HG02571 (cell line): ENCODE results near the gene GGNBP2.
"Not testable (repeated sequence)": the region's sequence is repeated elsewhere in the genome, so short reads cannot be mapped to it uniquely, and the experiment has no call there.

Experiments
- ATAC-seq: cut with Tn5 transposase; IDR thresholded peaks from one replicate; pipeline ENCODE4 v1.9.1; 2021; ENCODE audit warnings: mild to moderate bottlenecking, moderate library complexity; ENCODE audit not compliant: unreplicated experiment

Gene GGNBP2

DNA sequence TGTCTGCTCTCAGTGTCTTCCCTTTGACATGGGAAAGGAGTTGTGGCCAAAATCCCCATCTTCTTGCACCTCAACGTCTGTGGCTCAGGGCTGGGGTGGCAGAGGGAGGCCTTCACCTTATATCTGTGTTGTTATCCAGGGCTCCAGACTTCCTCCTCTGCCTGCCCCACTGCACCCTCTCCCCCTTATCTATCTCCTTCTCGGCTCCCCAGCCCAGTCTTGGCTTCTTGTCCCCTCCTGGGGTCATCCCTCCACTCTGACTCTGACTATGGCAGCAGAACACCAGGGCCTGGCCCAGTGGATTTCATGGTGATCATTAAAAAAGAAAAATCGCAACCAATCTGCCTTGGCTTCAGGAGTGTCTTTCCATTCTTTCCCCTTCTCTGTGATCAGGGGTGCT lies 55.7 kb downstream of the GGNBP2 start:
- ATAC-seq = no peak

GRCh38 chr17:36600936-36601302 lies 56.2 kb downstream of the GGNBP2 start:
- peak; percentile 6 for ATAC-seq

DNA sequence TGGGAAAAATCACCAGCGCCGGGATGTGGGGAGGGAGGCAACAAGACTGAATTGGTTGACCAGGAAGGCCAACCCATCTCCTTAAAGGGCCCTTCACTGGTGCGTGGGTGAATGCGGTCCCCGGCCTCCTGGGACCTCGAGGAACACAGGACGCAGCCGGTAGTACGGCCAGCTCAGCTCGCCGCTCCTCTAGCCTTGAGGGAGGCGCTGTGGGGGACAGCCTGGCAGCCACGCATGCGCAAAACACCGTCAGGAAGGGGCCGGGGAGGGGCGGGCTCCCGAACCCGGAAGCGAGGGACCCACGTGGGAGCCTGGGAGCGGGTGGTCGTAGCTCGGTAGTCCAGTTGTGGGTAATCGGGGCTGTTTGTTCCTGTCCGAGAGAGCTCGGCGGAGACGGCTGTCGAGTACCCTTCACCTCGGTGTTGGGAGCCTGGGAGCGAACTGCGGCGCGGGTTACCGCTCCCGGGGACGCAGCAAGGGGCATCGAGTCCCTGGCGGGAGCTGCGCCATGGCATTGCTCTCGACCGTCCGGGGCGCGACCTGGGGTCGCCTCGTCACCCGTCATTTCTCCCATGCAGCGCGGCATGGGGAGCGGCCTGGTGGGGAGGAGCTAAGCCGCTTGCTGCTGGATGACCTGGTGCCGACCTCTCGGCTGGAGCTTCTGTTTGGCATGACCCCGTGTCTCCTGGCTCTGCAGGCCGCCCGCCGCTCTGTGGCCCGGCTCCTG lies 56.7 kb downstream of the GGNBP2 start, which contains the start of gene MRM1:
Gene MRM1, plus strand, starts transcription at position 281 of the 727 bp plus-strand sequence. Its CDS starts 228 bp downstream, at position 509.
- peak; percentile 63 for ATAC-seq

DNA sequence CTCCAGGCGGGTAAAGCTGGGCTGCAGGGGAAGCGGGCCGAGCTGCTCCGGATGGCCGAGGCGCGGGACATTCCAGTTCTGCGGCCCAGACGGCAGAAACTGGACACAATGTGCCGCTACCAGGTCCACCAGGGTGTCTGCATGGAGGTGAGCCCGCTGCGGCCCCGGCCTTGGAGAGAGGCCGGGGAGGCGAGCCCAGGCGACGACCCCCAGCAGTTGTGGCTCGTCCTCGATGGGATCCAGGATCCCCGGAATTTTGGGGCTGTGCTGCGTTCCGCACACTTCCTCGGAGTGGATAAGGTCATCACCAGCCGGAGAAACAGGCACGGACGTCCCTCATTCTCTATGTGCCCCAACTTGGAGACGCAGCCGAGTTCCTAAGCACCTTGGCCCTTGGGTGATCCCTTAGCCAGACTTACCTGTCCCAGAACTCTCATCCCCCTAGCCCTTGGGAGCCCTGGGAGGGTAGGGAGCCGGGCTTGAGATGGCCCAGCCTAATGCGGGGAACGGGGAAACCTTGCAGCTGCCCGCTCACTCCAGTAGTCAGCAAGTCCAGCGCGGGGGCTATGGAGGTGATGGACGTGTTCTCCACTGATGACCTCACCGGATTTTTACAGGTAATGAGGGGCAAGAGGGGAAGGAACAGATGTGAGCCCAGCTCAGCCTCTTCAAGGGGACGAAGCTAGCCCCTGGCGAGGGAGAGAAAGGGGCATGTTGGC lies 57.5 kb downstream of the GGNBP2 start:
- peak; percentile 6 for ATAC-seq

- no peak for ATAC-seq
Observed at GRCh38 chr17:36602924-36603384, 58.2 kb downstream of the GGNBP2 start.

GRCh38 chr17:36605028-36605427 lies 60.3 kb downstream of the GGNBP2 start:
- ATAC-seq = not testable (repeated sequence)

DNA sequence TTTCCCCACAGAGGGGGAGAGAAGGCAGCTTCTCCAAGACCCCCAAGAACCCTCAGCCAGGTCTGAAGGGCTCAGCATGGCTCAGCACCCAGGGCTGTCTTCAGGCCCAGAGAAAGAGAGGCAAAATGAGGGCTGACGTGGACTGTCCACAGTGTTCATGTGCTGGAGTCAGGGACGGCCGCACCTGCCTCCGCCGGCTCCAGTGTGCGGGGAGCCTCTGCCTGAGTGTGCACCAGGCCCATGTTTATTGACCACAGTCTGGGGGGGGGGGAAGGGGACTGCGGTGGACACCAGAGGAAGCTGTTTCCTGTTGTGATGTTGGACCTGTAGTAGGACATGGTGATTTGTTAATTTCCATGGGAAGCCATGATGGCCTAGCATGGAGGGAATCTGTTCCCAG lies 63.6 kb downstream of the GGNBP2 start:
- no peak for ATAC-seq

DNA sequence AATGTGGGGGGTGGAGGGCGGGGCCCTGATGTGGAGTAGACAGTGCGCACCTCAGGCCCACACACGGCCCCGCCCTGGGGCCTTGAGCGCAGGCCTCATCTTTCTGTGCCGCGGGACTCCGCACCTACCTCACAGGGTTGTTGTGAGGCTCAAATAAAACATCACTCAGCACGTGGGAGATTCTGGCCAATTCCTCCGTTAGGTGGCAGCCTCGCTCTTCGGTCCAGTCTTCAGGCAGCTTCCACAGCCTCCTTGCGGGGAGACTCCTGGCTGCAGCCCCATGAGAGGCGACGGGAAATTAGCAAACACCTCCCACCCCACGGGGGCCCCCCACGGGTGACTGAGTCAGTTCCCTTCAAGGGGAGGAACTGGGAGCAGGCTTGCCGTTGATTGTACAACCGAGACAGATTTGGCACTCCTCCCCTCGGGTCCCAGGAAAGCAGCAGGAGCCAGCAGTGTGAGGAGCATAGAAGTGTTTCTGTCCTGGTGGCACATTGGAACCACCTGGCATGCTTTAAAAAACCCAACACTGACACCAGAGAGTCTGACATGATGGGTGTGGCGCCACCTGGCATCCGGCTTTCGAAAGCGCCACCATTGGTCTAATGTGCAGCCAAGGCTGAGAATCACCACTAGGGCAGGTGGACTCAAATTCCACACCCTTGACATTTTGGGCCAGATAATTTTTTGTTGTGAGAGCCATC lies 64.2 kb downstream of the GGNBP2 start:
- ATAC-seq = no peak

GRCh38 chr17:36609498-36609862 lies 64.8 kb downstream of the GGNBP2 start:
- ATAC-seq = no peak

- no peak for ATAC-seq
Observed at GRCh38 chr17:36610474-36610873, 65.8 kb downstream of the GGNBP2 start.

- ATAC-seq = no peak
Observed at GRCh38 chr17:36611345-36612072, 66.8 kb downstream of the GGNBP2 start.

- no peak for ATAC-seq
Observed at GRCh38 chr17:36612323-36612722, 67.6 kb downstream of the GGNBP2 start.

DNA sequence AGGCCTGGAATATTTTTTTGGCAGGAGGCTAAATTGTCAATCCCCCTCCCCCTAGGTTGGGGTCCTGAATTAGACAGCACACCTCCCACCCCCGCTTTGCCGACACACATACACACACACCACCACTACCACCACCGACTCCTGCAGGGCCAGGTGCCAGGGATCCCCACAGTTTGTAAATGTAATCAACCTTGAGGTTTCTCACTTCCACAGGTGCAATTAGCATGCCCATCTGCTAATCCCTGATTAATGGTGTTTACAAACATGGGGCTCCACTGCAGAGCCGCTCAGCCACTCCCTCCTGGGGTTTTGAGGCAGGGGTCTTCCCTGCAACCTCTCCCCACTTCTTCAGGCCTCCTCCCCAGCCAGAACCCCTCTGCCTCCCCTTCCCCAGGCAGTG lies 68.4 kb downstream of the GGNBP2 start:
- no peak for ATAC-seq

DNA sequence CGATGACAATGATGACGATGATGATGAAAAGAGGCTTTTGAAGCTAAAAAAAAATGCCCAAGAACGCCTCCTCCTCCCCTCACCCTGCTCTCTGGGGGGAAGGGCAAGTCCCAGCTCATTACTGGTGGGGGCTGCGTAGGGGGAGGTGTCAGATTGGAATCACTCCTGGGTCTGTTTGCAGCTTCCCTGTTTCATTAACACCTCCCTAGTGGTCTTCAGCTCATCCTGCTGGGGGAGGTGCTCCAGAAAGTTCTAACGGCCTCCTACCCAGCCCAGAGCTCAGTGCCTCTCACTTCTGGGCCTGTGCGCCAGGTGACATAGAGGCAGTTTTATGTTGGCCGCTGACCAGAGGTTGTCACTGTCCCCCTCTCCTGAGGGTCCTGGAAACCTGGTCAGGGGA lies 69.4 kb downstream of the GGNBP2 start:
- no peak for ATAC-seq

DNA sequence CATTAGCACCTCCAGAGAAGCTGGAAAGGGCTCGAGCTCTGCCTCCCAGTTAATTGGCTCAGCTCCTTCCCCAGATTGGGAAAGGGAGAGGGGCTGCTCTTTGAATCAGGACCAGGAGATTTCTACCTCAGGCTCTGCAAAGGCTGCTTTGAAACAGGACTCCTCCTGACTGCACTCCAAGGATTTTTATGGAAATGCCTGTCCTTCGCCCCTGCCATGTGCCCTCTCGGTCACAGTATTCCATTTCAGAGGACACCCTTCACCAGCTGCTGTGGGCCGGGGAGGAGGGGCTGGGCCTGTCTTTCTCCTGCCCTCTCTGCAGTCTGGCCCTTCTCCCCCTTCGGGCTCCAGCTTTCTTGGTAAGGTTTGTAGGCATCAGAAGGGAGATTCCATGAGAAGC lies 70.2 kb downstream of the GGNBP2 start:
- ATAC-seq = no peak

GRCh38 chr17:36616061-36617029 lies 71.6 kb downstream of the GGNBP2 start:
- no peak for ATAC-seq

GRCh38 chr17:36617773-36618172 lies 73.1 kb downstream of the GGNBP2 start:
- no peak for ATAC-seq

DNA sequence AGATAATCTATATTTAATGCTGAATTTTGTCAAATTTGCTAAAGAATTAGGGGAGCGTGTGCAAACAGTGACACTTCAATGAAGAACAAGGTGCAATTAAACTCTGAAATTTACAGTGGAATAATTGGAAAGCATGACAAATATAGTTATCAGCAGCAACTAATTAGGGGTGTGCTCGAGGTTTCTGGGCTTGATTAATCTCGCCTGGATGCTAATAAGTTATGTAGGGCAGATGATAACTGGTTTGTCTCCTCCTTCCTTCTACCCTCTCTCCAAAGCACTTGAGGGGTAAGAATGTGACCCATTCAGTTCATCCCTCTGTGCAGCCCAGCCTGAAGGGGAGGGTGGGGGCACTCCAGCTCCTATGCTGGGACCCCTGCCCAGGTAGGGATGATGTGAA lies 78.6 kb downstream of the GGNBP2 start:
- ATAC-seq = no peak

DNA sequence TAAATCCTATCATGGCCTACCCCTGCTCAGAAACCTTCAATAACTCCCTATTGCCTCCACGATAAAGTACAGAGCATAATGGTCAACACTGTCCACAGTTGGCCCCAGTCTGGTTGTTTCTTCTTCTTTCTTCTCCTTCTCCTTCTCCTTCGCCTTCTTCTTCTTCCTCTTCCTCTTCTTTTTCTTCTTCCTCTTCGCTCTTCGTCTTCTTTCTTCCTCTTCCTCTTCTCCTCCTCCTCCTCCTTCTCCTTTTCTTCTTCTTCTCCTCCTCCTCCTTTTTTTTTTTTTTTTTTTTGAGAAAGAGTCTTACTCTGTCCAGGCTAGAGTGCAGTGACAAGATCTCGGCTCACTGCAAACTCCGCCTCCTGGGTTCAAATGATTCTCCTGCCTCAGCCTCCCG lies 80.5 kb downstream of the GGNBP2 start:
- no peak for ATAC-seq

GRCh38 chr17:36627101-36627500 lies 82.4 kb downstream of the GGNBP2 start:
- ATAC-seq = no peak
